MM.1S (cell line): ENCODE data around the gene DCLK2.

Experiments
- EZH2 ChIP-seq: fragments of 300-600 bp; sonication (generic); optimal IDR thresholded peaks from 2 replicates; pipeline ENCODE3; 2017; ENCODE audit warnings: low read depth, mild to moderate bottlenecking, antibody characterized with exemption, low read length, mixed read lengths
- EZH2phosphoT487 ChIP-seq: fragments of 300-600 bp; sonication (generic); IDR thresholded peaks from 2 replicates; pipeline ENCODE4 v1.6.1; 2018; ENCODE audit warnings: antibody characterized with exemption, low read length
- TF ChIP-seq, protein P1 (sequence below): fragments of 300-600 bp; sonication (generic); IDR thresholded peaks from 2 replicates; pipeline ENCODE4 v1.5.1; 2016; ENCODE audit warnings: antibody characterized with exemption, low read length, mixed read lengths

DNA sequence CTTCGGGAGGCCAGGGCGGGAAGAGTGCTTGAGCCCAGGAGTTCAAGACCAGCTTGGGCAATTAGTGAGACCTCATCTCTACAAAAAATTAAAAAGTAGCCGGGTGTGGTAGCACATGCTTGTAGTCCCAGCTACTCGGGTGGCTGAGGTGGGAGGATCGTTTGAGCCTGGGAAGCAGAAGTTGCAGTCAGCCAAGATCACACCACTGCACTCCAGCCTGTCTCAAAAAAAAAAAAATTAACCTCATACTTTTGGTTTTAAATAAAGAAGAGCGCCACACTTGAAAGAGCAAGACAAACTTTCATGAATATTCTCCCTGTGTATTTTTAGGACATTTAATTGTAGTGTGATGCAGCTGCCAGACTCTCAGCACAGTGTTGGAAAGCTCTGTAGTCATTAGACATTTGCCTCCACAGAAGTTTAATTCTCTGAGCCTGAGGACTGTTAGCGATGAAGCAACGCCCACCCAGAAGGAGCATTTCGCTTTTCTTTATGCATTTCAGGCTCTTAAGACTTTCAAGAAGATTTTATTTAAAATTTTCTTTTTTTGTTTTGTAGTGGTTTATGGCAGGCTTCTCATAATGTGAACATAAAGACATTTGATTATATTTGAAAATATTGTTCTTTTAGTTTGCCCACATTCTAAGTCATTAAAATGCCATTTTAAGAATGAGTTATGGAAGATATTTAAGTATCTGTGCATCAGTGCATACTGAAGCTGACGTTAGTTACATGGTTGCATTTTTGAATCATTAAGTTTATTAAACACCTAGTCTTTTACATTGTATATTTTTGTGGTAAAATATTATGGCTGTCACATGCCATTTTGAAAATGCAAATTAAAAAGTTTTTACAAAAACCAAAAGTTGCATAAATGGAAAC is 45.8 kb downstream of the DCLK2 start:
- TF ChIP-seq, protein P1, sequence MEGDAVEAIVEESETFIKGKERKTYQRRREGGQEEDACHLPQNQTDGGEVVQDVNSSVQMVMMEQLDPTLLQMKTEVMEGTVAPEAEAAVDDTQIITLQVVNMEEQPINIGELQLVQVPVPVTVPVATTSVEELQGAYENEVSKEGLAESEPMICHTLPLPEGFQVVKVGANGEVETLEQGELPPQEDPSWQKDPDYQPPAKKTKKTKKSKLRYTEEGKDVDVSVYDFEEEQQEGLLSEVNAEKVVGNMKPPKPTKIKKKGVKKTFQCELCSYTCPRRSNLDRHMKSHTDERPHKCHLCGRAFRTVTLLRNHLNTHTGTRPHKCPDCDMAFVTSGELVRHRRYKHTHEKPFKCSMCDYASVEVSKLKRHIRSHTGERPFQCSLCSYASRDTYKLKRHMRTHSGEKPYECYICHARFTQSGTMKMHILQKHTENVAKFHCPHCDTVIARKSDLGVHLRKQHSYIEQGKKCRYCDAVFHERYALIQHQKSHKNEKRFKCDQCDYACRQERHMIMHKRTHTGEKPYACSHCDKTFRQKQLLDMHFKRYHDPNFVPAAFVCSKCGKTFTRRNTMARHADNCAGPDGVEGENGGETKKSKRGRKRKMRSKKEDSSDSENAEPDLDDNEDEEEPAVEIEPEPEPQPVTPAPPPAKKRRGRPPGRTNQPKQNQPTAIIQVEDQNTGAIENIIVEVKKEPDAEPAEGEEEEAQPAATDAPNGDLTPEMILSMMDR, result no peak
- TF ChIP-seq EZH2 (no peak), EZH2phosphoT487 (no peak)
